HEK293T (cell line): ENCODE results near the gene HSP90AB1.

Experiments
- CTBP1 ChIP-seq: fragments of 450-650 bp; IDR thresholded peaks from 2 replicates; pipeline ENCODE4 v1.6.1; 2016; ENCODE audit warnings: borderline replicate concordance
- FOXK2 ChIP-seq: fragments of 450-650 bp; IDR thresholded peaks from 2 replicates; pipeline ENCODE4 v1.6.1; 2016; ENCODE audit warnings: mild to moderate bottlenecking
- FOXM1 ChIP-seq: fragments of 450-650 bp; IDR thresholded peaks from 2 replicates; pipeline ENCODE4 v1.6.1; 2017; ENCODE audit warnings: mild to moderate bottlenecking, borderline replicate concordance
- HDGF ChIP-seq: fragments of 450-650 bp; IDR thresholded peaks from 2 replicates; pipeline ENCODE4 v1.6.1; 2017; ENCODE audit warnings: antibody characterized with exemption, borderline replicate concordance
- NFRKB ChIP-seq: fragments of 450-650 bp; IDR thresholded peaks from 2 replicates; pipeline ENCODE4 v1.6.1; 2016; ENCODE audit warnings: mild to moderate bottlenecking, moderate library complexity
- SP1 ChIP-seq: fragments of 450-650 bp; IDR thresholded peaks from 2 replicates; pipeline ENCODE4 v1.6.1; 2017
- SUZ12 ChIP-seq: fragments of 450-650 bp; IDR thresholded peaks from 2 replicates; pipeline ENCODE4 v1.6.1; 2016; ENCODE audit warnings: mild to moderate bottlenecking

DNA sequence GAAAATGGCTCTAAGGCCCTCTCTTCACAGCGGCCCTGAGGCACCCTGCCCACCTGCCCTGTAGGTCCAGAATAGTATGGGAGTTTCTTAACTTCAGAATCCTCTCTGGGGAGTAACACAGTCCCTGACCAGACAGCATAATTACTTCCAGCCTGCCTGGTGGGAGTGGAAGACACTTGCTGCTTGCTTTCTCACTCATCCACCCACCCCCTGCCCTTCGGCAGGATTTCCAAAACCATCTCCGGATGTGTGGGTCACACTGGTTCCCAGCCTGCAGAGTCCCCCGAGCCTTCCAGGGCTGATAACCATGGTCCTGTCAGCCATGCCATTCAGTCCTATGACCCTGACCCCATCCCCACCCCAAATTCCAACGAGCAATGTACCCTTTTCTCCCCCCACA, 18.1 kb upstream of the HSP90AB1 start:
- TF ChIP-seq SUZ12 = no peak
- TF ChIP-seq HDGF = no peak
- TF ChIP-seq CTBP1 = no peak
- TF ChIP-seq NFRKB = no peak
- TF ChIP-seq FOXK2 = no peak
- no peak for TF ChIP-seq SP1
- TF ChIP-seq FOXM1 = no peak
